Measurements from ENCODE around the gene POU6F2.
"Not testable (repeated sequence)": the region's sequence is repeated elsewhere in the genome, so short reads cannot be mapped to it uniquely, and the experiment has no call there.

The POU6F2 gene

DNA sequence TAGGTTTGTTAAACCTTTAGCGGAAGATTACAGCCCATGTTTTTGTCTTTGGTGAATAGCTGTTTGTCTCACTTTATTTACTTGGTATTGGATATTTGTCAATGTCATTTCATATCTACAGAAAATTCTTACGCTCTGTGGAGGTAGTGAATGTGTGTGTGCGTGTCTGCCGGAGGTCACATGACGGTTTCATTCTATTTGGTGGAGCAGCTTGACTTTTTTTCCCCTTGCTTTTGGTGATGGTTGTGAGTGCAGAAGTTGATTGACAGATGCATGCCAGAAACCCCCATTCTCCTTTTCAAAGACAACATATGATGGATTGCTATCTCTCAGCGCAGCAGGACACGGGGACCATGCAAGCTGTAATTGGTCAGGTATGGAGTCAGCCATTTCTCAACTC is at the start of gene POU6F2:
TSS of gene POU6F2 (plus strand) at position 225 of the 400 bp plus-strand sequence. CDS start at position 270, 45 bp downstream.
- DNase-seq, result no peak

DNA sequence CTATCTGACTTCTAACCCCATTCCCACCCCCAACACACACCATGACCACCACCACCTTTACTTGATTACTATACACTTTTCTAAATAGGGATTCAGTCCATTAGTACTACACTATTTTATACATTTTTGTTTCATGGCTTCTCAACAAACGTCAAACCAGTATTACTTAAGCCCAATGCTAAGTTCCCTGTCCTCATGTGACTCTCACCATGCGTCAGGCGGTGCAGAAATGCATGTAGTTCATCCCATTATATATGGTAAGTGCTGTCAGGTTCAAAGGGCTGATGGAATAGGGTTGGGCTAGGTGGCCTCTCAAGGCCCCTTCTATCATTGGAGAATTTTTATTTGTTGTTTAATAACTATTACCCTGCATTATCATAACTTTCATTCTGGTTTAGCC is 49.2 kb upstream of the POU6F2 start:
- no peak for DNase-seq

- peak; percentile 46 for DNase-seq
Observed at GRCh38 chr7:38929460-38930171, 48.1 kb upstream of the POU6F2 start.

GRCh38 chr7:38932509-38933168 is 45.1 kb upstream of the POU6F2 start:
- DNase-seq, result no peak

- DNase-seq, result no peak
Observed at GRCh38 chr7:38934051-38934450, 43.7 kb upstream of the POU6F2 start.

- no peak for DNase-seq
Observed at GRCh38 chr7:38934536-38934935, 43.2 kb upstream of the POU6F2 start.

- no peak for DNase-seq
Observed at GRCh38 chr7:38936641-38937040, 41.1 kb upstream of the POU6F2 start.

DNA sequence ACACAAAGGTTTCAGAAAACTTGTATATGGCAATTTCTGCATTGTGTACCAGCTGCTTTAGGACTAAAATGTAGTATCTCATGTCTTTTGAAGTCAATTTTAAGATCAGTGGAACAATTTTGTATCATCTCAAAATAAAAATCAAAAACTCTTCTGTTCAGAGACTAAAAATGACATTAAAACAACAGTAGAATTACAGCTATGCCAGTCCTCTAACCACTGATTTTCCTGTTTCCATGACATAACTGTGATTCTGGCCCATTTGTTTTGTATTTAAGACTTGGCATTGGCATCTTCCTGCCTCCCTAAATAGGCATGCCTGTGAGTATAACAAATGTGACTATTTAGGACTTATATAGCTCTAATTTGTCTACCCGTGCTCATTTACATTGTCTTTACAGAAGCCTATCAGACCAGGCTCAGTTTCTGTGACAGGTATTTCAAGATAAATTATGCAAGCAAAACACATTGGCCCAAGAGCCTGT is 39.7 kb upstream of the POU6F2 start:
- DNase-seq, result no peak

DNA sequence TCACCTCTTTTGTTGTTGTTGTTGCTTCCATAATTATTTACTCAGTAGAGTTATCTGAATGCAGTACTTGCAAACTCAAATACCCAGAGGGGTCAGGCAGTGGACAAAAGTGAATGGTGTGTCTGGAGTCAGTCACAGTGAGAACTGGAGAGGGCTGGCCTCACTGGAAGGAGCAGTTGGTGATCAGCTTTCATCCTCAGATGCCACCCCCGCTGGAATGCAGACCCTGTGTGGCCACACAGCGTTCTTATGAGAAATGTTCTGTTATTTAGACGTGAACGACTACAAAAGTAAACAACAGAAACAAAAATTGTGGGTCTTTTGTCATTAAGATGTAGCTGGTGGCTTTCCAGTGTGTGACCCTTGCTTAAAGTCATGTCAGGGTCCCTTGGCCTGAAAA is 39.1 kb upstream of the POU6F2 start:
- no peak for DNase-seq

GRCh38 chr7:38940774-38941173 is 36.9 kb upstream of the POU6F2 start:
- DNase-seq, result no peak

DNA sequence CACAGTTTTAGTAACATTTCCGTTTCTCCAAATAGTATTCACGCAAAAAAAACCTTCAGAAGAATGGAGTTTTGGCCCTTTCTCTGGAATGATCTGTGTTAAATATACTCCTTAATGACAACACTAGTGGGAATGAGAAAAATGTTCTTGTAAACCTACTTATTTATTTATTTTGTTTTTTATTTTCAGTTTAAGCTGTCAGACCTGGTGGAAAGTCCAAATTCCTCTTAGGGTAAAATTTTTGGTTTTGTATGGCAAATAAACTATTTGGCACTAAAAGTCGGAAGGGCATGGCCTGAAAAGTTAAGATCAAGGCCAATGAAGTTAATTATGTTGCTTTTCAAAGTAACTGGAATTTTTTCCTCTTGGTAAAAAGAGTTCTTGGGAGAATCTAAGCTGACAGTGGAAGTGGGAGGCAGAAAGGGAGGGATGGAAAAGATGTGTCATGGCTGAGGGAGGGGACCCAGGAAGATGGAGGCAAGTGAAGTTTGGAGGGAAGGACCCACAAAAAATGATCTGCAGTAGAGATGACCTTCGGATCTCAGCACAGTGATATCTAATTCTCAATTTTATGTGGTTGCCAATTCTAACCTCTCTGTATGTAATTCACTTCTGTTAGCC is 35.2 kb upstream of the POU6F2 start:
- DNase-seq, result no peak

DNA sequence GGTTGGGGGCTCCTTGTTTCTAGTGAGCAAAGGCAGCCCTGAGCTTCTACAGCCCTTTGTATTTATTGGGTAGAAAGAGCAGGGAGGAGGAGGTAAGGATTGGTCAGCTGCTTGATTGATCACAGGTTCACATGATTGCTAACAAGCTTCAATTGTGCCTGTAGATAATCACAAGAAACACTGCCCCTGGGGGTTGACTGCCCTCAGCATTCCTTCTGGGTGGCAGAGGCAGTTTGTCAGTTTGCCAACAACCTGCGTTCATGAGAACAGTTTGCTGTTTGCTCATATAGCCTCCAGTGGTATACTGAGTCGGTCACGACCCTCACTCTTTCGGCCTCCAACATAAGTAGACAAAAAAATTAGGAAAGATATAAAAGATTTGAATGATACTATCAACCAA is 30.2 kb upstream of the POU6F2 start:
- not testable (repeated sequence) for DNase-seq

- no peak for DNase-seq
Observed at GRCh38 chr7:38950309-38950708, 27.4 kb upstream of the POU6F2 start.

GRCh38 chr7:38951213-38951612 is 26.5 kb upstream of the POU6F2 start:
- DNase-seq, result no peak

- DNase-seq, result no peak
Observed at GRCh38 chr7:38953227-38953626, 24.5 kb upstream of the POU6F2 start.

GRCh38 chr7:38953971-38954370 is 23.7 kb upstream of the POU6F2 start:
- DNase-seq, result no peak

GRCh38 chr7:38955892-38956291 is 21.8 kb upstream of the POU6F2 start:
- no peak for DNase-seq

GRCh38 chr7:38962028-38962427 is 15.7 kb upstream of the POU6F2 start:
- no peak for DNase-seq

DNA sequence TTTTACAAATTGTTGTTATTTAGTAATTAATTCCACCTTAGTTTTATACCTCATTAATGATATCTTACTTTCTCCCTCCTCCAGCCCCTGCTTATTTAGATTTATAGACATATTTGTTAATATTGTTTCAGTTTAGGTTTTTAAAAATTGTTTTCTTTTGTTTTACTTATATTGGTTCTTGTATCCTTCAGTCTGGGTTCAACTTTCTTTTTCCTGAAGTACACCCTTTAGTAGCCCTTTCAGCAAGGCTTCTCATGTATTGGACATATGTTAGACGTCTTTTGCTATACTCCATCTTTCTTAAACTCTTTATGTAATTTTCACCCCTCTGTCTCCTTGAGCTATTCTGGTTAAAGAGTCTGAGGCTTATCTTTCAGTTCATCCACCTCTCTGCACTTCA is 12.8 kb upstream of the POU6F2 start:
- DNase-seq, result no peak

DNA sequence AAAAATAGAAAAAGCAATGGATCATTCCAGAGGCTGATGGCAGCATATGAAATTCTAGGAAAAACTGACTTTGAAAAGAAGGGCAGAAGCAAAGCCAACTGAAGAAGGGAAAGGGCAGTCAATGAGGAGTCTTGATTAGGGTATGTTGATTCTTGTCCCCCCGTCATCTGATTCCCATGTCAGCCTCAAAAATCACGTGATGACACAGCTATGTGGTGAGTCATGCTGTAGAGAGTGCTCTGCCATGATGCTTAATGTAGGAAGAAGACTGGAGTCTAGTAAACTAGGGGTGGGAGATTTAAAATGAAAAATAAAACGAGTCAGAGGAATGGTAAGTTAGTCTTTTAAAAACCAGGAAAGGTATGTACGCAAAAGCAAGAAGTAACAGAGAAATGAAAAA is 3.9 kb upstream of the POU6F2 start:
- no peak for DNase-seq

DNA sequence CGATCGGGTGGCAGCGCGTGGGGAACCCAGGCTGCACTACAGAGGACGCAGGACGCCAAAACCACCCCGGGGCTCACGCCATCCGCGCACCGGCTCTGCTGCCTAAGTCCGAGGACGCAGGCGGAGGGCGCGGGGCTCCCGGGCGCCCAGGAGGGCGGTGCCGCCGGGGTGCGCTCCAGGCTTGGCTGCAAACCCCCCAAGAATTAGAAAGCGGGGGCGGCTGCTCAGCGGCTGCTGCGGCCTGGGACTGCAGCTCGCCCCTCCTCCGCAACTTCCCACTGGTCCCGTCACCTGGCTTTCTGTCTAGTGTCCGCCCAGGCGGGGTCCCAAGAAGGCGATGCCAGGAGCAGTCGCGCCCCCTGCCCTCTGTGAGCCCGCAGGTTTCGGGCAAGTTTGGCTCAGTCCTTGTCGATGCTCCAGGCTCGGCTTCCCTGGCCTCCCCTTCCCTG is 1.7 kb upstream of the POU6F2 start:
- DNase-seq, result no peak

DNA sequence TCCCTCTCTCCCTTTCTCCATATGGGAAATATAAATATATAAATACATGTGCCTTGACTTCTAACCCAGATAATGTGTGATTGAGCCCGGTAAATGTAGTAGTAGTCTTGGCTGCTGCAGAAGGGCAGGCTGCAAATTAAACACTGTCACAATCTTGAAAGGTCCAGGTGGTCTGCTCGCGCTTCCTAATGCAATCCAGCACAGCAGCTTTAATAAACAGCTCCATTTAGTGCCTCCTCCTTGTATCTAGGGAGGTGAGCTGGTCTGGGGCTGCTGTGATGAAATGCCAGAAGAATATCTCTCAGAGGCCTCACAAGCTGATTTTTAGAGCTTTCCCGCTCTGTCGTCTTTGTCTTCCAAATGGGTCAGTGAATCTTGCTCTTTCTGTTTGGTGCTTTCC is 782 bp downstream of the POU6F2 start:
- no peak for DNase-seq

DNA sequence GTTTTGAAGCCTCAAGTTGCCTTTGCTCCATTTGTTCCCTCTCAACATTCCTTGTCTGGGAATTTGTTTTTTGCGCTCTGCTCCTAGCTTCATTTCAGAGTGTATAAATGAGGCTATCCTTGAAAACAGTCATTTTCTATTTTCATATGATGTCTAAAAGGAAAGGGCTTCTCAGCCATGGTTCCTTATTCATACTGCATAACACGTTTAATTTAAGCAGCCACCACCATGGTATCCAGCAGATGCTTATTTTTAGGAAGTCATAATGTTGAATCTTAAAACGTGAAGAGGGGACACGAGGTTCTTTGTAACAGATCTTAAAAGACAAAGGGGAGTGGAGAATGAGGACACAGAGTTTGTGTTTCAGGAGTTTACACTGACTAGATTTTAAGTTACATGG is 14.5 kb downstream of the POU6F2 start:
- no peak for DNase-seq

GRCh38 chr7:39001595-39001994 is 23.9 kb downstream of the POU6F2 start:
- no peak for DNase-seq
